ENCODE measurements around the gene KLHL3. TPM values are rescaled to one million over a fixed set of nuclear protein-coding genes. Genes with fewer than 3 reads are reported as not detected.
A peak's percentile ranks its signal among the peaks of the same experiment; 100 is the strongest.

Gene KLHL3
- total RNA-seq, 1 donor from 2014 or later = 5.7 TPM

DNA sequence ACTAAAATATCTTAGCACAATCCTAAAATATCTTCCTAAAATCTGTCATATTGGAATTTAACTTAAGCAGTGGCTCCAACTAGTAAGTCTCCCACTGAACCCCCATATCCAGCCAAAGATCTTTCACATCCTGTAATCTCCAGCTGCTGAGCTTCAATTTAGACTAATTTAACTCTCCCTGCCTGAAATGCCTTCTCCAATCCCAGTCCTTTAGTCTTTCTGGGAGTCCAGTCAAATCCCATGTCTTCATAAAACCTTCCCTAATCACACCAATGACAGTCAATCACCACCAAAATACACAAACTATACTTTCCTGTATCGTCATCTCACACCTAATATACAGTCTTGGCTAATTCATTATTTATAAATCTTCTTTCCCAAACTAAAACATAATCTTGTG is 607 bp upstream of the KLHL3 start:
- peaks cover 7% of the 10 kb centered on the region for H3K4me1 Mint-ChIP-seq (ENCODE audit: low read depth, unreplicated experiment)
- peaks cover 7% of the 10 kb centered on the region for H3K36me3 Mint-ChIP-seq (ENCODE audit: unreplicated experiment)

DNA sequence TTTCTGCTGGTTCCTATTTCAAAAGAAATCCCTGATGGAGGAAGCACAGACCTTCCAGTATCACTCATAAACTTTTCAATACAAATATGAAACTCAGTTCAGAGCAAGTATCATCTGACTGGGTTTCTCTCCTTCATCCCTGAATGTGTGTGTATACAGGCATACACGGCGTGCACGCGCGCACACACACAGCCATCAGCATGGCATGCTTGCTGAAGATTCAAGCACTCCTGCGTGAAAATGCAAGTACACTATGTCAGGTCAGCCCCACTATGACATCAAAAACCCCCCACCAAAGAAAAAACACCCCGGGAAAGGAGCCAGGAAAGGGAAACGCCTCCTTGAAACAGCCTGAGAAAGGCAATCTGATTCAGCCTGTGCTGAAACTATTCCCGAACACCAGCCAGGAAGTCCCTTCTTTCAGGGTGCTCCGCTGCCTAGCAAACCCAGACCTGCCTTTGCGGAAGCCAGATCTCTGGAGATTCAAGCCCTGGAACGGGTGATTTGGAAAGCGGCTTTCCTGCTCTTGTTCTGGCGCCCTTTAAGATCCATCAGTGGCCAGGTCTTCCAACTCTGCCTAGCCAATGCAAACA is 831 bp downstream of the KLHL3 start:
- H3K36me3 Mint-ChIP-seq (ENCODE audit: unreplicated experiment) = peaks cover 7% of the 10 kb centered on the region
- H3K27me3 Mint-ChIP-seq (ENCODE audit: unreplicated experiment) = no peaks in the 10 kb centered on the region
- peak; percentile 23 for DNase-seq
- H3K9me3 Mint-ChIP-seq (ENCODE audit: unreplicated experiment) = peaks cover 2% of the 10 kb centered on the region
- TF ChIP-seq, protein P1, sequence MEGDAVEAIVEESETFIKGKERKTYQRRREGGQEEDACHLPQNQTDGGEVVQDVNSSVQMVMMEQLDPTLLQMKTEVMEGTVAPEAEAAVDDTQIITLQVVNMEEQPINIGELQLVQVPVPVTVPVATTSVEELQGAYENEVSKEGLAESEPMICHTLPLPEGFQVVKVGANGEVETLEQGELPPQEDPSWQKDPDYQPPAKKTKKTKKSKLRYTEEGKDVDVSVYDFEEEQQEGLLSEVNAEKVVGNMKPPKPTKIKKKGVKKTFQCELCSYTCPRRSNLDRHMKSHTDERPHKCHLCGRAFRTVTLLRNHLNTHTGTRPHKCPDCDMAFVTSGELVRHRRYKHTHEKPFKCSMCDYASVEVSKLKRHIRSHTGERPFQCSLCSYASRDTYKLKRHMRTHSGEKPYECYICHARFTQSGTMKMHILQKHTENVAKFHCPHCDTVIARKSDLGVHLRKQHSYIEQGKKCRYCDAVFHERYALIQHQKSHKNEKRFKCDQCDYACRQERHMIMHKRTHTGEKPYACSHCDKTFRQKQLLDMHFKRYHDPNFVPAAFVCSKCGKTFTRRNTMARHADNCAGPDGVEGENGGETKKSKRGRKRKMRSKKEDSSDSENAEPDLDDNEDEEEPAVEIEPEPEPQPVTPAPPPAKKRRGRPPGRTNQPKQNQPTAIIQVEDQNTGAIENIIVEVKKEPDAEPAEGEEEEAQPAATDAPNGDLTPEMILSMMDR (IDR thresholded peaks at IDR 0.05; ENCODE audit: partially characterized antibody, unreplicated experiment) = no peak
- no peak overlapping the region for H3K4me3 Mint-ChIP-seq (ENCODE audit: unreplicated experiment)
- peaks cover 7% of the 10 kb centered on the region for H3K4me1 Mint-ChIP-seq (ENCODE audit: low read depth, unreplicated experiment)
- H3K27ac Mint-ChIP-seq (ENCODE audit: unreplicated experiment) = no peak overlapping the region

More for the DNA sequence above, 607 bp upstream of the KLHL3 start:
- Mint-ChIP-seq H3K27ac (ENCODE audit: unreplicated experiment) (no peak overlapping the region), H3K4me3 (ENCODE audit: unreplicated experiment) (no peak overlapping the region), H3K27me3 (ENCODE audit: unreplicated experiment) (no peaks in the 10 kb centered on the region), H3K9me3 (ENCODE audit: unreplicated experiment) (peaks cover 2% of the 10 kb centered on the region)
- no peak for DNase-seq
- TF ChIP-seq, protein P1 (IDR thresholded peaks at IDR 0.05; ENCODE audit: partially characterized antibody, unreplicated experiment) = no peak

DNA sequence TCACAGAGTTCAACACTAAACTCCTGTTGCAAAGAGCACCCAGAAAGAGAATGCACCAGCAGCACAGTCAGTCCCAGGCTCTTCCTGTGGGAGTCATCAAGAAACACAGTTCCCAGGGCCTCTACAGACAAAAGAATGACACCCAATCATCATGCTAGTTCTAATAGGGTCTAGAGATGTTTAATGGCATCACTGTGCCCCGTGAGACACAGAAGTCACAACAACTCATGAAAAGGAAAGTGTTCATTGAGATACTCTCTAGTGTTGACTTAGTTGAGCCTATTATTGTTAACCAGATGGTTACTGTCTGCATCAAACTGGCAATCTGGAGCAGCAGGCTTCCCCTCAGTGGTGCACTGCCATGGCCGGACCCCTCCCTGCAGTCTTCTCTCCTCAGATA is 1.6 kb downstream of the KLHL3 start:
- Mint-ChIP-seq H3K36me3 (ENCODE audit: unreplicated experiment) (peaks cover 7% of the 10 kb centered on the region), H3K4me3 (ENCODE audit: unreplicated experiment) (no peak overlapping the region), H3K27me3 (ENCODE audit: unreplicated experiment) (no peaks in the 10 kb centered on the region), H3K9me3 (ENCODE audit: unreplicated experiment) (peaks cover 2% of the 10 kb centered on the region), H3K4me1 (ENCODE audit: low read depth, unreplicated experiment) (peaks cover 7% of the 10 kb centered on the region), H3K27ac (ENCODE audit: unreplicated experiment) (no peak overlapping the region)
- TF ChIP-seq, protein P1 (IDR thresholded peaks at IDR 0.05; ENCODE audit: partially characterized antibody, unreplicated experiment) = no peak
- no peak for DNase-seq

- peaks cover 7% of the 10 kb centered on the region for H3K36me3 Mint-ChIP-seq (ENCODE audit: unreplicated experiment)
- no peaks in the 10 kb centered on the region for H3K27me3 Mint-ChIP-seq (ENCODE audit: unreplicated experiment)
- H3K4me3 Mint-ChIP-seq (ENCODE audit: unreplicated experiment) = no peak overlapping the region
- DNase-seq = no peak
- TF ChIP-seq, protein P1 (IDR thresholded peaks at IDR 0.05; ENCODE audit: partially characterized antibody, unreplicated experiment) = no peak
- peaks cover 2% of the 10 kb centered on the region for H3K9me3 Mint-ChIP-seq (ENCODE audit: unreplicated experiment)
- peaks cover 7% of the 10 kb centered on the region for H3K4me1 Mint-ChIP-seq (ENCODE audit: low read depth, unreplicated experiment)
- H3K27ac Mint-ChIP-seq (ENCODE audit: unreplicated experiment) = no peak overlapping the region
Measured at GRCh38 chr5:137733922-137734321, 2.0 kb downstream of the KLHL3 start.

- no peak overlapping the region for H3K27ac Mint-ChIP-seq (ENCODE audit: unreplicated experiment)
- peak overlapping the region; percentile 1 for H3K4me3 Mint-ChIP-seq (ENCODE audit: unreplicated experiment)
- H3K4me1 Mint-ChIP-seq (ENCODE audit: low read depth, unreplicated experiment) = peaks cover 7% of the 10 kb centered on the region
- peaks cover 2% of the 10 kb centered on the region for H3K9me3 Mint-ChIP-seq (ENCODE audit: unreplicated experiment)
- no peak for DNase-seq
- peaks cover 5% of the 10 kb centered on the region for H3K36me3 Mint-ChIP-seq (ENCODE audit: unreplicated experiment)
- TF ChIP-seq, protein P1 (IDR thresholded peaks at IDR 0.05; ENCODE audit: partially characterized antibody, unreplicated experiment) = no peak
- no peaks in the 10 kb centered on the region for H3K27me3 Mint-ChIP-seq (ENCODE audit: unreplicated experiment)
Measured at GRCh38 chr5:137733006-137733405, 2.9 kb downstream of the KLHL3 start.

Measured in glutamatergic neuron (in vitro differentiated cells).